Measurements from ENCODE around the gene MAP3K19. TPM values are rescaled to one million over a fixed set of nuclear protein-coding genes. Genes with fewer than 3 reads are reported as not detected.
A peak's percentile ranks its signal among the peaks of the same experiment; 100 is the strongest.

Gene MAP3K19
- total RNA-seq, 1 donor from 2014 or later: not detected

DNA sequence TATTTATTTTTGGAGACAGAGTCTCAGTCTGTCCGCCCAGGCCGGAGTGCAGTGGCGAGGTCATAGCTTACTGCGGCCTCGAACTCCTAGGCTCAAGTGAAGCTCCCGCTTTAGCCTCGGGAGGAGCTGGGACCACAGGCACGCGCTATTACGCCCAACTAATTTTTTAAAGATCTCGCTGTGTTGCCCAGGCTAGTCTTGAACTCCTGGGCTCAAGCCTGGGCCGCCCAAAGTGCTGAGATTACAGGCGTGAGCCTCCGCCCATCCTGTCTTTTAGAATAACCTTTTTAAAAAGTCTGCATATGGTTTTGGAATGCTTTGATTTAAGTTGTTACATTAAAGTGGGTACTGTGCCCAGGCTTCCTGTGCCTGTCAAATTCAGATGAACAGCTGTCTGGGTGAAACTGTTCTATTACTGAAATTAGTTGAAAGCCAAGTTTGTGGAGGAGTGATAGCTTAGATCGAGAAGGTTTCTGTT lies 5.8 kb upstream of the MAP3K19 start:
- Mint-ChIP-seq H3K4me1 (ENCODE audit: unreplicated experiment) (peaks cover 41% of the 10 kb centered on the region), H3K27ac (ENCODE audit: unreplicated experiment) (peak overlapping the region; percentile 98)
- DNase-seq (ENCODE audit: extremely low spot score, unreplicated experiment): no peak

DNA sequence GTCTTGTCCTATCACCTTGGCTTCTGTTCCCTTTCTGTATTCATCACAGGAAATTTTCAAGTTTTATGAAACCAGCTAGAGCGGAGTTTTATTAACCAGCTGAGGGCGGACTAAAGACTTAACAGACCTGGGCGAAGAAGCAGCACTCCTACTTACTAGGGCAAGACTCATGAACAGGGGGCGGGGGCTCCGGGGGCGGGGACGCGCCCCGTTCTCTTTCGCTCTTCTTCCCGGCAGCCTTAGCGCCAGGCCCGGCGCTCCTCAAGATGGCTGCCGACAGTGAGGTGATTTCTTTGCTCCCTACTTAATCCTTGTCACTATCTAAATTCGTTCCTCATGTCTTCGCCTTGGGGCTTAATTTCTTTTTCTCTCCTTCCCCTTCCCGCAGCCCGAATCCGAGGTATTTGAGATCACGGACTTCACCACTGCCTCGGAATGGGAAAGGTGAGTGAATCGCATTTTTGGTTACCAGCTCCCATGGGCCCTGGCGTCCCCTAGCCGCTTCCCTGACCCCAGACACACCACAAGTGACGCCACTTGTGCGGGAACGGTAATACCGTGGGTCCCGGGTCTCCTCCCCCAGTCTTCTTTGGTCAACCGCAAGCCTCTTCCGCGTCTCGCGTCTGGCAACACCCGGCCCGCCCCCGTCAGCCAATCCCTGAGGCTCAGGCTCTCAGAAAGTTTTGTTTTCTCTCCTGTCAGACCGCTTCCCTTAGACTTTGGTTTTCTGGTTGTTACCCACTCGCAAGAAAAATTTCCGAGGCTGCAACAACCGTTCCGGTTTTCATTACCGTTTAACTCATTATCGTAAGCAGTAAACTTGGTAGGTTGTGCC lies 5.0 kb upstream of the MAP3K19 start, which contains the start of gene RAB3GAP1:
RAB3GAP1 (plus strand) TSS at position 251 of the 835 bp plus-strand sequence; CDS start at position 267, 16 bp downstream.
- Mint-ChIP-seq H3K36me3 (ENCODE audit: unreplicated experiment) (peaks cover 6% of the 10 kb centered on the region), H3K4me1 (ENCODE audit: unreplicated experiment) (peaks cover 37% of the 10 kb centered on the region), H3K27me3 (ENCODE audit: unreplicated experiment) (no peaks in the 10 kb centered on the region), H3K27ac (ENCODE audit: unreplicated experiment) (peak within 1 kb of the TSS; percentile 98), H3K9me3 (ENCODE audit: unreplicated experiment) (no peaks in the 10 kb centered on the region), H3K4me3 (ENCODE audit: unreplicated experiment) (peak within 1 kb of the TSS; percentile 98)
- TF ChIP-seq, protein P1, sequence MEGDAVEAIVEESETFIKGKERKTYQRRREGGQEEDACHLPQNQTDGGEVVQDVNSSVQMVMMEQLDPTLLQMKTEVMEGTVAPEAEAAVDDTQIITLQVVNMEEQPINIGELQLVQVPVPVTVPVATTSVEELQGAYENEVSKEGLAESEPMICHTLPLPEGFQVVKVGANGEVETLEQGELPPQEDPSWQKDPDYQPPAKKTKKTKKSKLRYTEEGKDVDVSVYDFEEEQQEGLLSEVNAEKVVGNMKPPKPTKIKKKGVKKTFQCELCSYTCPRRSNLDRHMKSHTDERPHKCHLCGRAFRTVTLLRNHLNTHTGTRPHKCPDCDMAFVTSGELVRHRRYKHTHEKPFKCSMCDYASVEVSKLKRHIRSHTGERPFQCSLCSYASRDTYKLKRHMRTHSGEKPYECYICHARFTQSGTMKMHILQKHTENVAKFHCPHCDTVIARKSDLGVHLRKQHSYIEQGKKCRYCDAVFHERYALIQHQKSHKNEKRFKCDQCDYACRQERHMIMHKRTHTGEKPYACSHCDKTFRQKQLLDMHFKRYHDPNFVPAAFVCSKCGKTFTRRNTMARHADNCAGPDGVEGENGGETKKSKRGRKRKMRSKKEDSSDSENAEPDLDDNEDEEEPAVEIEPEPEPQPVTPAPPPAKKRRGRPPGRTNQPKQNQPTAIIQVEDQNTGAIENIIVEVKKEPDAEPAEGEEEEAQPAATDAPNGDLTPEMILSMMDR (IDR thresholded peaks at IDR 0.05): no peak
- DNase-seq (ENCODE audit: extremely low spot score, unreplicated experiment): peak; percentile 88

More for the DNA sequence above, 5.8 kb upstream of the MAP3K19 start:
- Mint-ChIP-seq H3K36me3 (ENCODE audit: unreplicated experiment) (peaks cover 6% of the 10 kb centered on the region), H3K27me3 (ENCODE audit: unreplicated experiment) (no peaks in the 10 kb centered on the region), H3K4me3 (ENCODE audit: unreplicated experiment) (peak overlapping the region; percentile 98), H3K9me3 (ENCODE audit: unreplicated experiment) (no peaks in the 10 kb centered on the region)
- TF ChIP-seq, protein P1 (IDR thresholded peaks at IDR 0.05): no peak

DNA sequence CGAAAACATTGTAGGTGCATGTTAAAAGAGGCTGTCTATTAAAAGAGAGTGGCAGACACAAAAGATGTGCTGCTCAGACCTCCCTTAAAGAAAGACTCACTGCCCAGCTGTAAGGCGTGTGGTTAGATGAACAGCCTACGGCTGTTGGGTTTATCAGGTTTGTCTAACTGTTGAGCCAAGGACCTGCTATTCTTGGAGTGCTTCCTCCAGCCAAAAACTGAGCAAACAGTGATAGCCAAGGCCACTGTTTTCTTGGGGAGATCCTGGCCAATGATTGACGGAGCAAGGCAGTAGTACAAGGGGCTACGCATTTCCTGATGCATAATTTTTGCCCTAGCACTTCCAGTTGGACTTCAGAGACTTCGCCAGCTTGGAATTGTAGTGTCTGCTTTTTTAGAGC lies 3.4 kb upstream of the MAP3K19 start:
- peaks cover 27% of the 10 kb centered on the region for H3K4me1 Mint-ChIP-seq (ENCODE audit: unreplicated experiment)
- no peaks in the 10 kb centered on the region for H3K9me3 Mint-ChIP-seq (ENCODE audit: unreplicated experiment)
- no peak overlapping the region for H3K4me3 Mint-ChIP-seq (ENCODE audit: unreplicated experiment)
- DNase-seq (ENCODE audit: extremely low spot score, unreplicated experiment): no peak
- TF ChIP-seq, protein P1 (IDR thresholded peaks at IDR 0.05): no peak
- no peaks in the 10 kb centered on the region for H3K36me3 Mint-ChIP-seq (ENCODE audit: unreplicated experiment)
- peaks cover 9% of the 10 kb centered on the region for H3K27me3 Mint-ChIP-seq (ENCODE audit: unreplicated experiment)
- H3K27ac Mint-ChIP-seq (ENCODE audit: unreplicated experiment): no peak overlapping the region

DNA sequence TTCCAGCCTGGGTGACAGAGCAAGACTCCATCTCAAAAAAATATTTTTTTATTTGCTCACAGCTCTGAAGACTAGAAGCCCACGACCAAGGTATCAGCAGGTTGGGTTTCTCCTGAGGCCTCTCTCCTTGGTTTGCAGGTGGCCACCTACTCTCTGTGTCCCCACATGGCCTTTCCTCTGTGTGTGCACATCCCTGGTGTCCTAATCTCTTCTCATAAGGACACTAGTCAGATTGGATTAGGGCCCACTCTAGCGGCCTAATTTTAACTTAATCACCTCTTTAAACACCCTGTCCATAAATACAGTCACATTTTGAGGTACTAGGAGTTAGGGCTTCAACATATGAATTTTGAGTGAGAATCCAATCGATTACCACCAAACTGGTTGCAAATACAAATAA lies 2.9 kb upstream of the MAP3K19 start:
- DNase-seq (ENCODE audit: extremely low spot score, unreplicated experiment): no peak
- TF ChIP-seq, protein P1 (IDR thresholded peaks at IDR 0.05): no peak
- H3K4me1 Mint-ChIP-seq (ENCODE audit: unreplicated experiment): peaks cover 25% of the 10 kb centered on the region
- no peak overlapping the region for H3K4me3 Mint-ChIP-seq (ENCODE audit: unreplicated experiment)
- H3K9me3 Mint-ChIP-seq (ENCODE audit: unreplicated experiment): no peaks in the 10 kb centered on the region
- peaks cover 11% of the 10 kb centered on the region for H3K27me3 Mint-ChIP-seq (ENCODE audit: unreplicated experiment)
- H3K36me3 Mint-ChIP-seq (ENCODE audit: unreplicated experiment): no peaks in the 10 kb centered on the region
- H3K27ac Mint-ChIP-seq (ENCODE audit: unreplicated experiment): no peak overlapping the region

DNA sequence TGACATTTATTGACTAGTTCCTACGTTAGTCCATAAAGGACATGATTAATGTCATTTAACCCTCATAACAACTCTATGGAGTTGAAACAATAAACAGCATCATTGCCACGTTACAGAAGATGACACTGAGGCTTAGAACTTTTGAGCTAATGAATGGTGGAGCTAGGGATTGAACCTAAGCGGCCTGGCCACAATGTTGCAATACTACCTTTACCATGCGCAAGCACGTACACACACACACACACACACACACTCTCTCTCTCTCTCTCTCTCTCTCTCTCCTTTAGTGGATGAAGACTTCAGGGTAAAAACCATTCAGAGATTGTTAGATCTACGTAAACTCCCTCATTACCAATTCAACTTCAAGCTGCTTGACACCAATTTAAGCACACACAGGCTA lies 875 bp upstream of the MAP3K19 start:
- H3K4me1 Mint-ChIP-seq (ENCODE audit: unreplicated experiment): peaks cover 6% of the 10 kb centered on the region
- peaks cover 18% of the 10 kb centered on the region for H3K27me3 Mint-ChIP-seq (ENCODE audit: unreplicated experiment)
- DNase-seq (ENCODE audit: extremely low spot score, unreplicated experiment): no peak
- H3K4me3 Mint-ChIP-seq (ENCODE audit: unreplicated experiment): no peak overlapping the region
- H3K9me3 Mint-ChIP-seq (ENCODE audit: unreplicated experiment): no peaks in the 10 kb centered on the region
- H3K36me3 Mint-ChIP-seq (ENCODE audit: unreplicated experiment): no peaks in the 10 kb centered on the region
- TF ChIP-seq, protein P1 (IDR thresholded peaks at IDR 0.05): no peak
- H3K27ac Mint-ChIP-seq (ENCODE audit: unreplicated experiment): no peak overlapping the region

All from osteocyte (in vitro differentiated cells).